ENCODE results near the gene NCS1. TPM values are rescaled to one million over a fixed set of nuclear protein-coding genes. Genes with fewer than 3 reads are reported as not detected.

Gene NCS1
- total and polyA plus RNA-seq, 2 experiments from 2014 or later = 4.7 to 33.0 TPM

DNA sequence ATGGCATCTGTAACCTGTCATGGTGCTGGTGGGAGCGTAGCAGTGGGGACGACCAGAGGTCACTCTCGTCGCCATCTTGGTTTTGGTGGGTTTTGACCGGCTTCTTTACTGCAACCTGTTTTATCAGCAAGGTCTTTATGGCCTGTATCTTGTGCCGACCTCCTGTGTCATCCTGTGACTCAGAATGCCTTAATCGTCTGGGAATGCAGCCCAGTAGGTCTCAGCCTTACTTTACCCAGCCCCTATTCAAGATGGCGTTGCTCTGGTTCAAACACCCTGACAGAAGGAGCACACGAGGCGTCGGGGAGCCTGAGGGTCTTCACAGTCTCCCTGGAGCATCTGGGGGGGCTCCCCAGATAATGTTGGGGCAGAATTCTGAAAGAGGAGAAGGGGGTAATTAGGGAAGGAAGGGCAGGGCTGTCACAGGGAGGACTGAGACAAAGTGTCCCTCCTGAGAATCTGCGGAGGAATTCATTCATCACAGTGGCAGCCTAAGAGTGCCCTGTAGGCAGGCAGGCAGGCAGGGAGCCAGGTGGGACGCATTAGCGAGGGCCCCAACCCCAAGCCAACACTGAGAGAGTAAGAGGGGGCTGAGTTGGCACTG is 21.3 kb upstream of the NCS1 start:
- peak; percentile 47 for DNase-seq
- Histone ChIP-seq H3F3A (ENCODE audit: insufficient read depth) (no peaks in the 10 kb centered on the region), H4K20me1 (ENCODE audit: insufficient read depth) (no peaks in the 10 kb centered on the region), H3K4me2 (ENCODE audit: unreplicated experiment) (no peak overlapping the region), H3K27ac (no peak overlapping the region), H3K9ac (no peak overlapping the region), H3K36me3 (ENCODE audit: low read depth) (no peaks in the 10 kb centered on the region), H3K9me3 (ENCODE audit: low read depth) (no peaks in the 10 kb centered on the region), H3K79me2 (ENCODE audit: insufficient read depth) (no peaks in the 10 kb centered on the region), H3K9me2 (ENCODE audit: insufficient read depth) (no peaks in the 10 kb centered on the region), H3K4me3 (no peak overlapping the region), H3K4me1 (ENCODE audit: insufficient read depth) (peaks cover 7% of the 10 kb centered on the region; the same call in 1 of the 2 replicates), H3K27me3 (replicated peaks; ENCODE audit: insufficient read depth) (no peaks in the 10 kb centered on the region), H2AFZ (peak overlapping the region; percentile 80)
- in situ Hi-C loops (cut with MboI) = no loop called here
- TF ChIP-seq EZH2 (IDR thresholded peaks at IDR 0.05; ENCODE audit: insufficient read depth, poor library complexity, severe bottlenecking) (no peak), EZH2phosphoT487 (IDR thresholded peaks at IDR 0.05; ENCODE audit: insufficient read depth, low read depth) (no peak)
- 60 to 67% methylated on average over 13 to 14 of the region's 14 CpGs for WGBS, 2 experiments (ENCODE audit: low coverage in 1 of 2, low lambda C conversion rate in 2 of 2, missing lambda C conversion rate in 2 of 2)

DNA sequence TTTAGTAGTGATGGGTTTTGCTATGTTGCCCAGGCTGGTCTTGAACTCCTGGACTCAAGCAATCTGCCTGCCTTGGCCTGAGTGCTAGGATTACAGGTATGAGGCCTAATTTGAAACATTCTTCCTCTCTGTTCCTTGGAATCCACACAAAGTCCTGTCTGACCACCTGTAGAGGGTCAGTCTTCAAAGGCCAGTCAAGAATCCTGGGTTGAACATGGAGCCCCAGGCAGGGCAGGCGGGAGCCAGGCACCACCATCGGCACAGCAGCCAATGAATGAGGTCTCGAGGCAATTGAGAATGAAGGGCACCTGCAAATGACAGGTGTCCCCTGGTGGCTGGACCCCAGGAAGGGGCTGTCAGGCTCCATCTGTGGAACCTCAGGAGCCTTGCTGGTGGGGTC is 17.4 kb upstream of the NCS1 start:
- Histone ChIP-seq H3K9me2 (ENCODE audit: insufficient read depth) (no peaks in the 10 kb centered on the region), H2AFZ (no peak overlapping the region), H3K36me3 (ENCODE audit: low read depth) (no peaks in the 10 kb centered on the region), H3K27ac (no peak overlapping the region), H3K4me1 (ENCODE audit: insufficient read depth) (peaks cover 7% of the 10 kb centered on the region; the same call in 1 of the 2 replicates), H3F3A (ENCODE audit: insufficient read depth) (no peaks in the 10 kb centered on the region), H4K20me1 (ENCODE audit: insufficient read depth) (no peaks in the 10 kb centered on the region), H3K27me3 (replicated peaks; ENCODE audit: insufficient read depth) (no peaks in the 10 kb centered on the region), H3K9ac (no peak overlapping the region), H3K9me3 (ENCODE audit: low read depth) (no peaks in the 10 kb centered on the region), H3K79me2 (ENCODE audit: insufficient read depth) (no peaks in the 10 kb centered on the region), H3K4me2 (ENCODE audit: unreplicated experiment) (no peak overlapping the region), H3K4me3 (no peak overlapping the region)
- WGBS, 2 experiments (ENCODE audit: low coverage in 1 of 2, low lambda C conversion rate in 2 of 2, missing lambda C conversion rate in 2 of 2) = 94 to 100% methylated on average over 3 of the region's 3 CpGs
- in situ Hi-C loops (cut with MboI) = no loop called here
- no peak for DNase-seq
- TF ChIP-seq EZH2 (IDR thresholded peaks at IDR 0.05; ENCODE audit: insufficient read depth, poor library complexity, severe bottlenecking) (no peak), EZH2phosphoT487 (IDR thresholded peaks at IDR 0.05; ENCODE audit: insufficient read depth, low read depth) (no peak)

DNA sequence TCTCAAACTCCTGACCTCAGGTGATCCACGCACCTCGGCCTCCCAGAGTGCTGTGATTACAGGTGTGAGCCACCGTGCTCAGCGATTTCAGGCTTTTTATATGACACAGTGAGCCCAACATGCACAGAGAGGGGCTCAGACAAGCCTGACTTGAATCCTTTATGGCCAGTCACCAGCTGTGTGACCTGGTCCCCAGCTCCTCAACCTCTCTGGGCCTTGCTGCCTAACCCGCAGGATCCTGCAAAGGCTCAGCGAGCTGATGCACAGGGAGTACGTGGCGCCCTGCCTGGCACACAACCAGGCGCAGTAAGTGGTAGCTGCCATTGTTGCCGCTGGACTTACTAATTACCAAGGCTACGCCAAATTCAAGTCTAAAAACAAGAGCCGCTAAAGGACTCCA is 16.6 kb upstream of the NCS1 start:
- Histone ChIP-seq H3K27me3 (replicated peaks; ENCODE audit: insufficient read depth) (no peaks in the 10 kb centered on the region), H3K4me3 (no peak overlapping the region), H3K9ac (no peak overlapping the region), H3K9me2 (ENCODE audit: insufficient read depth) (no peaks in the 10 kb centered on the region), H3K27ac (no peak overlapping the region), H3K79me2 (ENCODE audit: insufficient read depth) (no peaks in the 10 kb centered on the region), H3F3A (ENCODE audit: insufficient read depth) (no peaks in the 10 kb centered on the region), H3K4me1 (ENCODE audit: insufficient read depth) (peaks cover 4% of the 10 kb centered on the region; the same call in 1 of the 2 replicates), H2AFZ (no peak overlapping the region), H3K9me3 (ENCODE audit: low read depth) (no peaks in the 10 kb centered on the region), H3K36me3 (ENCODE audit: low read depth) (no peaks in the 10 kb centered on the region), H4K20me1 (ENCODE audit: insufficient read depth) (no peaks in the 10 kb centered on the region), H3K4me2 (ENCODE audit: unreplicated experiment) (no peak overlapping the region)
- in situ Hi-C loops (cut with MboI) = no loop called here
- WGBS, 2 experiments (ENCODE audit: low coverage in 1 of 2, low lambda C conversion rate in 2 of 2, missing lambda C conversion rate in 2 of 2) = 95 to 96% methylated on average over 12 of the region's 12 CpGs
- DNase-seq = no peak
- TF ChIP-seq EZH2 (IDR thresholded peaks at IDR 0.05; ENCODE audit: insufficient read depth, poor library complexity, severe bottlenecking) (no peak), EZH2phosphoT487 (IDR thresholded peaks at IDR 0.05; ENCODE audit: insufficient read depth, low read depth) (no peak)

DNA sequence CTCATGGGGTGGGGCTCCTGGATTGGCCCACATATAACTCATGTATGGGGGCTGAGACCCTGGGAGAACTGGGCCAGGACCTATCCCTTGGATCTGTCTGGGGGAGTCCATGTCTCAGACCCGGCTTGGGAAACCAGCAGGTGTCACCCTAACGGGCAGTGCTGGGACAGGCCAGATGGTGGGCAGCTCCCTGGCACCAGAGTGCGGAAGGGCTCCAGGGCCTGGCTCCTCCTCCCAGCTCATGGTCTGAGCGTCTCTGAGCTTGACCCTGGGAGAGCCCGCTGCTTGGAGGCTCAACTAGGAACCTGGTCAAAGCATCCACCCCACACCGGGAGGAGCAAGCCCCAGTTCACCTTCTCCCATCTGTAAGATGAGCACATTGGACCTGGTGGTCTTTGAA is 15.5 kb upstream of the NCS1 start:
- Histone ChIP-seq H3F3A (ENCODE audit: insufficient read depth) (no peaks in the 10 kb centered on the region), H3K4me3 (no peak overlapping the region), H3K4me1 (ENCODE audit: insufficient read depth) (no peaks in the 10 kb centered on the region), H3K79me2 (ENCODE audit: insufficient read depth) (no peaks in the 10 kb centered on the region), H3K36me3 (ENCODE audit: low read depth) (no peaks in the 10 kb centered on the region), H3K4me2 (ENCODE audit: unreplicated experiment) (no peak overlapping the region), H4K20me1 (ENCODE audit: insufficient read depth) (no peaks in the 10 kb centered on the region), H2AFZ (no peak overlapping the region), H3K27ac (no peak overlapping the region), H3K27me3 (replicated peaks; ENCODE audit: insufficient read depth) (no peaks in the 10 kb centered on the region), H3K9me2 (ENCODE audit: insufficient read depth) (no peaks in the 10 kb centered on the region), H3K9me3 (ENCODE audit: low read depth) (no peaks in the 10 kb centered on the region), H3K9ac (no peak overlapping the region)
- TF ChIP-seq EZH2phosphoT487 (IDR thresholded peaks at IDR 0.05; ENCODE audit: insufficient read depth, low read depth) (no peak), EZH2 (IDR thresholded peaks at IDR 0.05; ENCODE audit: insufficient read depth, poor library complexity, severe bottlenecking) (no peak)
- WGBS, 2 experiments (ENCODE audit: low coverage in 1 of 2, low lambda C conversion rate in 2 of 2, missing lambda C conversion rate in 2 of 2) = 46 to 55% methylated on average over 6 of the region's 6 CpGs
- no peak for DNase-seq
- in situ Hi-C loops (cut with MboI) = no loop called here
